Activated CD4-positive, CD25-positive, alpha-beta regulatory T cell treated with anti-CD3 and anti-CD28 coated beads, Interleukin-2, amount 50 U/mL, for 16 hours (primary cell): ENCODE results near the gene ZNF793.

Source experiments
- DNase-seq: peaks from one replicate; pipeline ENCODE4 v3.0.0-alpha.2; 2020; ENCODE audit warnings: low read depth, low spot score

The ZNF793 gene

GRCh38 chr19:37565370-37565669 lies 58.6 kb downstream of the ZNF793 start:
- DNase-seq = no peak

GRCh38 chr19:37572203-37572602 lies 65.5 kb downstream of the ZNF793 start:
- DNase-seq = no peak

GRCh38 chr19:37583340-37583739 lies 76.6 kb downstream of the ZNF793 start:
- no peak for DNase-seq
